ENCODE measurements around the gene RET.

RET gene

GRCh38 chr10:43070121-43071085 is 6.5 kb upstream of the RET start:
- Histone ChIP-seq H3K36me3 (ENCODE audit: insufficient read depth, low read length) (no peaks in the 10 kb centered on the region), H3K4me1 (ENCODE audit: control insufficient read depth, insufficient read depth, low read length, unreplicated experiment) (no peaks in the 10 kb centered on the region), H2AFZ (ENCODE audit: low read length, unreplicated experiment) (no peak overlapping the region), H3K27ac (ENCODE audit: low read depth, low read length) (no peak overlapping the region), H3K79me2 (ENCODE audit: control insufficient read depth, insufficient read depth, low read length, unreplicated experiment) (no peaks in the 10 kb centered on the region), H3K4me3 (ENCODE audit: low read depth, low read length) (no peak overlapping the region), H3K27me3 (ENCODE audit: insufficient read depth, low read length) (peaks cover 31% of the 10 kb centered on the region)

GRCh38 chr10:43071865-43072650 is 4.8 kb upstream of the RET start:
- H3K4me3 ChIP-seq (ENCODE audit: low read depth, low read length): no peak overlapping the region
- H3K79me2 ChIP-seq (ENCODE audit: control insufficient read depth, insufficient read depth, low read length, unreplicated experiment): no peaks in the 10 kb centered on the region
- H2AFZ ChIP-seq (ENCODE audit: low read length, unreplicated experiment): no peak overlapping the region
- H3K4me1 ChIP-seq (ENCODE audit: control insufficient read depth, insufficient read depth, low read length, unreplicated experiment): no peaks in the 10 kb centered on the region
- H3K27me3 ChIP-seq (ENCODE audit: insufficient read depth, low read length): peaks cover 44% of the 10 kb centered on the region
- H3K36me3 ChIP-seq (ENCODE audit: insufficient read depth, low read length): no peaks in the 10 kb centered on the region
- H3K27ac ChIP-seq (ENCODE audit: low read depth, low read length): no peak overlapping the region

GRCh38 chr10:43073191-43073590 is 3.7 kb upstream of the RET start:
- H3K27ac ChIP-seq (ENCODE audit: low read depth, low read length): no peak overlapping the region
- H3K4me1 ChIP-seq (ENCODE audit: control insufficient read depth, insufficient read depth, low read length, unreplicated experiment): no peaks in the 10 kb centered on the region
- H3K36me3 ChIP-seq (ENCODE audit: insufficient read depth, low read length): no peaks in the 10 kb centered on the region
- H2AFZ ChIP-seq (ENCODE audit: low read length, unreplicated experiment): no peak overlapping the region
- H3K79me2 ChIP-seq (ENCODE audit: control insufficient read depth, insufficient read depth, low read length, unreplicated experiment): no peaks in the 10 kb centered on the region
- H3K27me3 ChIP-seq (ENCODE audit: insufficient read depth, low read length): peaks cover 53% of the 10 kb centered on the region
- no peak overlapping the region for H3K4me3 ChIP-seq (ENCODE audit: low read depth, low read length)

GRCh38 chr10:43073721-43074120 is 3.1 kb upstream of the RET start:
- H3K79me2 ChIP-seq (ENCODE audit: control insufficient read depth, insufficient read depth, low read length, unreplicated experiment): no peaks in the 10 kb centered on the region
- no peak overlapping the region for H3K4me3 ChIP-seq (ENCODE audit: low read depth, low read length)
- no peaks in the 10 kb centered on the region for H3K36me3 ChIP-seq (ENCODE audit: insufficient read depth, low read length)
- H3K27me3 ChIP-seq (ENCODE audit: insufficient read depth, low read length): peaks cover 58% of the 10 kb centered on the region
- H3K27ac ChIP-seq (ENCODE audit: low read depth, low read length): no peak overlapping the region
- H2AFZ ChIP-seq (ENCODE audit: low read length, unreplicated experiment): no peak overlapping the region
- no peaks in the 10 kb centered on the region for H3K4me1 ChIP-seq (ENCODE audit: control insufficient read depth, insufficient read depth, low read length, unreplicated experiment)

GRCh38 chr10:43074409-43074808 is 2.5 kb upstream of the RET start:
- no peaks in the 10 kb centered on the region for H3K79me2 ChIP-seq (ENCODE audit: control insufficient read depth, insufficient read depth, low read length, unreplicated experiment)
- H3K27ac ChIP-seq (ENCODE audit: low read depth, low read length): no peak overlapping the region
- no peaks in the 10 kb centered on the region for H3K36me3 ChIP-seq (ENCODE audit: insufficient read depth, low read length)
- H2AFZ ChIP-seq (ENCODE audit: low read length, unreplicated experiment): no peak overlapping the region
- no peak overlapping the region for H3K4me3 ChIP-seq (ENCODE audit: low read depth, low read length)
- no peaks in the 10 kb centered on the region for H3K4me1 ChIP-seq (ENCODE audit: control insufficient read depth, insufficient read depth, low read length, unreplicated experiment)
- peaks cover 65% of the 10 kb centered on the region for H3K27me3 ChIP-seq (ENCODE audit: insufficient read depth, low read length)

GRCh38 chr10:43074827-43075611 is 1.9 kb upstream of the RET start:
- Histone ChIP-seq H2AFZ (ENCODE audit: low read length, unreplicated experiment) (no peak overlapping the region), H3K27me3 (ENCODE audit: insufficient read depth, low read length) (peaks cover 67% of the 10 kb centered on the region), H3K4me3 (ENCODE audit: low read depth, low read length) (no peak overlapping the region), H3K4me1 (ENCODE audit: control insufficient read depth, insufficient read depth, low read length, unreplicated experiment) (no peaks in the 10 kb centered on the region), H3K27ac (ENCODE audit: low read depth, low read length) (no peak overlapping the region), H3K79me2 (ENCODE audit: control insufficient read depth, insufficient read depth, low read length, unreplicated experiment) (no peaks in the 10 kb centered on the region), H3K36me3 (ENCODE audit: insufficient read depth, low read length) (no peaks in the 10 kb centered on the region)

GRCh38 chr10:43075612-43076003 is 1.3 kb upstream of the RET start:
- H3K27ac ChIP-seq (ENCODE audit: low read depth, low read length): no peak overlapping the region
- H3K4me1 ChIP-seq (ENCODE audit: control insufficient read depth, insufficient read depth, low read length, unreplicated experiment): no peaks in the 10 kb centered on the region
- H3K4me3 ChIP-seq (ENCODE audit: low read depth, low read length): no peak overlapping the region
- peaks cover 67% of the 10 kb centered on the region for H3K27me3 ChIP-seq (ENCODE audit: insufficient read depth, low read length)
- no peaks in the 10 kb centered on the region for H3K36me3 ChIP-seq (ENCODE audit: insufficient read depth, low read length)
- no peak overlapping the region for H2AFZ ChIP-seq (ENCODE audit: low read length, unreplicated experiment)
- H3K79me2 ChIP-seq (ENCODE audit: control insufficient read depth, insufficient read depth, low read length, unreplicated experiment): no peaks in the 10 kb centered on the region

GRCh38 chr10:43076311-43076875 is 476 bp upstream of the RET start:
- no peak overlapping the region for H2AFZ ChIP-seq (ENCODE audit: low read length, unreplicated experiment)
- no peaks in the 10 kb centered on the region for H3K4me1 ChIP-seq (ENCODE audit: control insufficient read depth, insufficient read depth, low read length, unreplicated experiment)
- H3K4me3 ChIP-seq (ENCODE audit: low read depth, low read length): peak overlapping the region; percentile 63

GRCh38 chr10:43077421-43078171 is 727 bp downstream of the RET start:
- Histone ChIP-seq H3K36me3 (ENCODE audit: insufficient read depth, low read length) (no peaks in the 10 kb centered on the region), H2AFZ (ENCODE audit: low read length, unreplicated experiment) (peak overlapping the region; percentile 60), H3K4me1 (ENCODE audit: control insufficient read depth, insufficient read depth, low read length, unreplicated experiment) (no peaks in the 10 kb centered on the region), H3K27ac (ENCODE audit: low read depth, low read length) (no peak overlapping the region), H3K4me3 (ENCODE audit: low read depth, low read length) (peak overlapping the region; percentile 79), H3K27me3 (ENCODE audit: insufficient read depth, low read length) (peaks cover 70% of the 10 kb centered on the region), H3K79me2 (ENCODE audit: control insufficient read depth, insufficient read depth, low read length, unreplicated experiment) (no peaks in the 10 kb centered on the region)

More at GRCh38 chr10:43076311-43076875, 476 bp upstream of the RET start:
- H3K36me3 ChIP-seq (ENCODE audit: insufficient read depth, low read length): no peaks in the 10 kb centered on the region
- no peaks in the 10 kb centered on the region for H3K79me2 ChIP-seq (ENCODE audit: control insufficient read depth, insufficient read depth, low read length, unreplicated experiment)
- no peak overlapping the region for H3K27ac ChIP-seq (ENCODE audit: low read depth, low read length)
- peaks cover 63% of the 10 kb centered on the region for H3K27me3 ChIP-seq (ENCODE audit: insufficient read depth, low read length)

Measured in ACC112 (cell line).